Hematopoietic multipotent progenitor cell treated with erythropoietin and hydrocortisone succinate and interleukin-3 and kit ligand, for 6 days (in vitro differentiated cells): ENCODE data around the gene KIF1A.
"Not testable (repeated sequence)": the region's sequence is repeated elsewhere in the genome, so short reads cannot be mapped to it uniquely, and the experiment has no call there.

ENCODE experiments used
- DNase-seq: peaks from one replicate; pipeline ENCODE4 v3.0.0-alpha.2; 2015

The KIF1A gene

DNA sequence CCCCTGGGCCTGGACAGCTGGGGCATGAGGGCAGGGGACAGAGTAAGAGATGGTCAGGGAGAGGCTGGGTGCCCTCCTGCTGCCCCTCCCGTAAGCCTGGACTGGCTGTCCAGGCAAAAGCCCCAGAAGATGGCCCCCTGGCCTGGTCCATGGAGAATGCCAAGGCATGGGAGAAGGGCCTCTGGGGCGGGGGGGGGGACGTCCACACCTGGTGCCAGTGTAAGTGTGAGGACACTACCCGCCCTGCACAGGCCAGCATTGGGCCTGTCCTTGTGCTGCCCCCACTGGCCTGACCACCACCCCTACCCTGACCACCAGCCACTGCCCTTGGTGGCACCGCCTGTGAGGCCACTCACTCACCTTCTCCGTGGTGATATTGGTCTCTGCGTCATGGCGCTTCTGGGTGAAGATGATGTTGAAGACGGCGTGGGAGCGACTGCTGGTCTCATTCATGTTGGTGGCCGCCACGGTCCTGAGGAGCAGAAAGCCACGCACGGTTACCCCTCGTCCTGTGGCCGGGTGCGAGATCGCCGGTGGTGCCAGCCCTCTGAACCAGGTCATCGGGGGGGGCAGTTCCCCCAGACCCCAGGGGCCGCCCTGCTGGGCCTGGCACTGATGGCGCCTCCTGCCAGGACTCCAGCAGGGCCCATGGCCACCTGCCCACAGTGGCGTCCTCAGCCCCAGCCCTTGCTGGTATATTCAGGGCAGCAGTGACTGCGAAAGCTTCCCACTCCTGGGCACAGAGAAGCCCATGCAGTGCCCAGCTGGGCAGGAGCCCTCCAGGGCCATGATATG, 35.2 kb downstream of the KIF1A start:
- no peak for DNase-seq

DNA sequence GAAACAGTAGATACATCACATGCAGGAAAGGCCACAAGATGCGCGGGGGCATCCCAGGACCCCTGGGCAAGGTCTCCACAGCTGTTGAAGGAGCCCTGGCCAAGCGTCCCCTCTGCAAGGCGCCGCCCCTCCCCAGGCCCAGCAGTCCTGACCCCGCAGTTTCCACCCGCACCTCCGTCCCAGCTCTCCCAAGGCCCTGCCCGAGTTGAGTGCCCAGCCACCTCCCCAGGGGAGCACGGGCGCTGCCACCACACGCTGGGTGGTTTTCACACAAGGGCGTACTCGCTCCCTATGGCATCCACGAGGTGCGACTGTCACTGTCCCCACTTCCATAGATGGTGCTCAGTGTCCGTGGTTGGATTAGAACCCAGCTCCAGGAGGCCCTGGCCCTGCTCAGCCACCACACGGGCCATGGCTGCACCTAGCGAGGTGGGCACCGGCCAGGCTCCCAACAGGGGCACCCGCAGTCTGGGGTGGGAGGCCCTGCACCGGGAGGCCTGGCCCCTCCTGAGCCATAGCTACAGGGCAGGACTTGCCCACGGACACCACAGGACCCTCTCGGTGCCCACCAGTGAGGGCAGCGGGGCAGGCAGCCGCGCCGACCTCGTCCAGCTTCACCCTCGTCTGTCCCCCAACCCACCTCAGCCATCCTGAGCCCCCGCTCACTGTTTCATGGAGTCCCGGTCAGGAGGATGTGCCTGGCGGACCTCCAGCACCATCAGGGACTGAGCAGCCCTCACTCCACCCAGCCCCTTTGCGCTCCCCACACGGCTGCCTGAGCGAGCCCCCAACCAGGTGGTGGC, 36.0 kb downstream of the KIF1A start:
- no peak for DNase-seq

DNA sequence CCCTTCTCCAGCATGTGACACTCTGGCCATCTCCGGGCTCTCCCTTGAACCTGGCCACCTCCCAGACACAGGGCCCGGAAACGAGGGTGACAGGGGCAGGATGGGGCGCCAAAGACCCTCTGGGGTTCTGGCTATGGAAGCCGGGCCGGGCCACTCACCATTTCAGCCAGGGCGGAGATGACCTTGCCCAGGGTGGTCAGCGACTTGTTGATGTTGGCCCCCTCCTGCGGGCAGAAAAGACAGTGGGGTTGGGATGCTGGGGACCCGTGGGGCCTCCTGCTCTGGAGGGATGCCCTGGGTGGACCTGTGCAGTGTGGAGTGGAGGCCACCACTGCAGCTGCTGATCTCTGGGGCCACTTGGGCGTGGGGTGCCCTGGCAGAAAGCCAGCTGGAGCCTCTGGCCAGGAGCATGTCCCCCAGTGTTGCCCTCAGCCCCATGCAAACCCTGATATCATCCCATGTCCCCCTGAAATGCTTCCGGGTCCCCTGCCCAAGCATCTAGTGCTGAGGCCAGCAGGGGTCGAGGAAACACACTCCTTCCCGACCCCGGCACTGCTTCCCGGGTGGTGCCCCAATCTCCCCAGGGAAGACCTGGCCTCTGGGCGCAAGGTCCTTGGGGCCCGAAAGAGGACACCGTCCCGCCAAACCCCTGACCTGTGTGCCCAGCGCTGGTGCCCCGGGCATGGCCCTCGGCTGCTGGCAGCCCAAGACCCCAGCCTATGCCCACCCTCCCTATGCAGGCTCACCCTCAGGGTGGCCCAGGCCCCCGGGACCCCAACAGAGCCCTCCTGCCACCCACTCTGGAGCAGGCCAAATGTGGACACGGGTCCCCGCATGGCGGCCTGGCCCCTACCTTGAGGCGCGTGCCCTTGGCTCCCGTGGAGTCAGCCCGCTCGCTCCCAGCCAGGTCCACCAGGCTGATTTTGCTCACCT, 36.9 kb downstream of the KIF1A start:
- DNase-seq = no peak

DNA sequence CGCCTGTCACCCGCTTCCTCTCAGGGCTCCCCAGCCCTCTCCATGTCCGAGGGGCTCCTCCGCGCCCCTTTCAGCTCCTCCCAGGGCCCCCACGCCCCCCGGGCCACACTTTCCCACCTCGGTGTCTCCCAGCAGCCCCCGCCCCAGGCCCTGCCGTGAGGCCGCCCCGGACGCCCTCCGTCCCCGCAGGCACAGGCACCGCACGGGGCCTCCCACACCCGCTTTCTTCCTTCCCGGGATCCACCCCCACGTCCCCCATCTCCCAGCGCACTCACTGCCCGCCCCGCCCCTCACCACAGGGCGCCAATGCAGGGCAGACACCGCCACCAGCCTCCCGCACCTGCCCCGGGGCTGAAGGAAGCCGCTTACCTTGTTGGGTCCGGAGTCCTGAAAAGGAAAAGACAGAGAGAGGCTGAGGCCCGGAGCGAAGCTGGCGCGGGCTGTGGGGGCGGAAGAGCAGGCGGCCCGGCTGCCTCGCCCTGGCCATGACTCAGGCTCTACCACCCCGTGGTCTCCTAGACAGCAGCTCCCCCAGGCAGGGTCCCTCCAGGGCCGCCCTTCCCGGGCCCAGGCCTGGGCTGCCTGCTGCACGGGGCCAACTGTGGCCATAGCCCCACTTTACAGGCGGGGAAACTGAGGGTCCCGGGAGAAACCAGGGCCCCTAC, 37.7 kb downstream of the KIF1A start:
- DNase-seq = no peak

DNA sequence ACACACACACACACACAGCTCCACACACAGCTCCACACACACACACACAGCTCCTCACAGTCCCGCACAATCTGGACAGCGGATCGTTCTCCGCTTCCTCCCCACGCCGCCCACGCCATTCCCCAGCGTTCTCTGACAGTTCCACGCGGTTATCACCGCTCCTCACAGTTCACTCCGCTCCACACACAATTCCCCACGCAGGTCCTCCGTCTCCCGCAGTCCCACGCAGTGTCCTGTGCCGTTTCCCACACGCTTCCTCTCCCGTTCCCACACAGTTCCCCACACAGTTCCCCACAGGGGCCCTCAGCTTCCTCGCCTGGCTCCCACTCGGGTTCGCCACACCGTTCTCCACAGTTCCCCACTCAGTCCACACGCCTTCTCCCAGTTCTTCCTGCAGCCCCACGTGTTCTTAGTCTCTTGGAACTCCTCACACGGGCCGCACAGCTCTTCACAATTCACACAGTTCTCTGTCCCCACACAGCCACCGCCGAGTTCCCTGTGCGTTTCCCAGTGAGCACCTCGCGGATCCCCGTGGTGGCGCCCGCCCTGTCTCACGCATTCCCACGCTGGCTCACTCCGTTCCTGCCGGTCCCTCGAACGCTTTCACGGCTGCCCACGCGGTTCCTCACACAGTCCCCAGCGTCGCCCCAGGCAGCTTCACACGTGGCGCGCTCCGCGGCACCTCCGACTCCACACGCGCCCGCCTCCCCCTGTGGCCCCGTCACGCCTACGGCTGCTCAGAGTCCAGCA, 38.4 kb downstream of the KIF1A start:
- DNase-seq = no peak

DNA sequence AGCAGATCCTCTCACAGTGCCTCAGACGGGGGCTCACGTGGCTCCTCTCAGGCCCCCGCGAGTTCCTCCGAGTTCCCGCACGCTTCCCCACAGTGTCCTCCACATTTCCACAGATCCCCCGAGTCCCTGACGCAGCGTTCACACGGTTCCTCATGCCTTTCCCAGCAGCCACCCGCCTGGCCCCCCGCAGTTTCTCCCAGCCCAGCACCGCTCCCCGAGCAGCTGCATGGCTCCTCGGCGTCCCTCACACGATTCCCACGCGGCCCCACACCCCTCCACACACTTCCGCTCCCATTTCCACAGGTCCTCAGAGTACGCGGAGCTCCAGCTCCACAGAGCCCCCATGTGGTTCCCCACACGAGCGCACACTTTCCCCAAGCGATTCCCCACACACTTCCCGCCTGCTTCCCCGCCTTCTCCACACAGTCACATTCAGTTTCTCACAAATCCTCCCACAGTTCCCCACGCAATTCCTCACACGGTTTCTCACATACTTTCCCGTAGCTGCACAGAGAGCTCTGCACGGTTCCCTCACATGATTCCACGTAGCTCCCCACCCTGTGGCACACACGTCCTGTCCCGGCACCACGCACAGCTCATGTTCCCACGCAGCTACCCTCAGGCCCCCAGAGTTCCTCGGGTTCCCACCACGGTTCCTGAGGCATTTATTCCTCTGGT, 39.9 kb downstream of the KIF1A start:
- no peak for DNase-seq

DNA sequence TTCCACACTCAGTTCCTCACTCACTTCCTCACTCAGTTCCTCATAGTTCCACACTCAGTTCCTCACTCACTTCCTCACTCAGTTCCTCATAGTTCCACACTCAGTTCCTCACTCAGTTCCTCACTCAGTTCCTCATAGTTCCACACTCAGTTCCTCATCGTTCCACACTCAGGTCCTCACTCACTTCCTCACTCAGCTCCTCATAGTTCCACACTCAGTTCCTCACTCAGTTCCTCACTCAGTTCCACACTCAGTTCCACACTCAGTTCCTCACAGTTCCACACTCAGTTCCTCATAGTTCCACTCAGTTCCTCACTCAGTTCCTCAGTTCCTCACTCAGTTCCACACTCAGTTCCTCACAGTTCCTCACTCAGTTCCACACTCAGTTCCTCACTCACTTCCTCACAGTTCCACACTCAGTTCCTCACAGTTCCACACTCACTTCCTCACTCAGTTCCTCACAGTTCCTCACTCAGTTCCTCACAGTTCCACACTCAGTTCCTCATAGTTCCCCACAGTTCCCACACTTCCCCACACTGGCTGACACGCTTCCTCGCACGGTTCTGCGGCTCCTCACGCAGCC, 40.7 kb downstream of the KIF1A start:
- not testable (repeated sequence) for DNase-seq

DNA sequence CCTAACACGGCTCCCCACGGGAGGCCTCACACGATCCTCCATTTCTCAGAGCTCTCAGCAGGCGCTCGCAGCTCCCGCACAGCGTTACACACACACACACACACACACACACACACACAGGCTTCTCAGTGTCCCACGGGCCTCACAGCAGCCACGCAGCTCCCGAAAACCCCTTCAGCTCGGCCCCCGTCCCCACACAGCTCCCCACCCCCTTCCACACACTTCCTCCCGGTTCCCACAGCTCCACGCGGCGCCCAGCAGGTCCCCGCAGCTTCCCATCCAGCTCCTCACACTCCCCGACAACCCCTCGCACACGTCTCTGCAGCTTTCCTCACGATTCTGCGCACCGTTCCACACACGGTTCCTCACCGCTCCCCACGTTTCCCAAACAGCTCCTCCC, 41.6 kb downstream of the KIF1A start:
- no peak for DNase-seq

DNA sequence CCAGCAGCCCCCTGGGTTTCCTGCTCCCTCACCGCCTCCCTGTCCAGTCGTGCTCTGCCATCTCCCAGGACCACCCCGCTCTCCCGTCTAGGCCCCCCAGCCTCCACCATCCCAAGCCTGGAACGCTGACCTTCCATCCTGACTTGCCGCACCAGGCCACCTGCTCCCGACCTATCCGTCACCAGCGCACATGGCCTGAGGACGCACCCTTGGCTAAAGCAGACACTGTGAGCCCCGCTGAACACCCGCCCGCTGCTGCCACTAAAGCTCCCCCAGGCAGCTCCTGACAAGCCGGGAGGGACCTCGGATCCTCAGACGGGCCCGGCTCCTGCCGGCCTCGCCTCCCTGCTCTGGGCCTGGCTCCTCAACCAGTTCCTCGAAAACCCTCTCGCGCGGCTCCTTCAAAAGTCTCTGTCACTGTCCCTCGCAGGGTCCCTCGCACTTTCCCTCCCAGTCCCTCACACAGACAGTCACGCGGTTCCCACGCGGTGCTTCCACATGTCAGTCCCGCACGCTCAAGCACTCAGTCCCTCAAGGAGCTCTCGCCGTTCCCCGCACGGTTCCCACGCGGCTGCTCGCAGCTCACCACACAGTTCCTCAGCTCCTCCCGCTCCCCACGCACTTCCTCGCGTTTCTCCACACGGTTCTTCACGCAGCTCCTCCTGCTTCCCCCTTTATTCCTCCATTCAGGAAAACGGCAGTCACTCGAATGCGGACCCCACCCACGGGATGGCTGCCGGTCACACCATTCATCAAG, 42.4 kb downstream of the KIF1A start:
- DNase-seq = no peak

DNA sequence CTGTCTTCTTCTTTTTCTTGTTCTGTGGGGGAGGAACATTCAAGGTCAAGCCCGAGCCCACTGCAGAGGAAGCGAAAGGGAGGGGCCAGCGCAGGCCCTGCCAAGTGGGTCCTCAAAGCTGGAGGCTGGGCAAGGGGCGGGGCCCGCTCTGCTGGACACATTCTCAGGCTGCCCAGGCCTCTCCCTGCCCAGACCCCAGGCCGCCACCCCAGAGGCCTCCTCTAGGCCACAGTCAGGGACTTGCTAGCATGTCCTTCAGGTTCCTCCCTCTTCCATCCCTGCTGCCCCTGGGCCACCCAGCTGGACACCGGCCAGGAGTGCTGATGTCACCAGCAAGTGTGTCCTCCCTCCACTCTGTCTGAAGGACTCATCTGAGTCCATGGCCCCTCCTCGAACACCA, 44.1 kb downstream of the KIF1A start:
- DNase-seq = no peak

DNA sequence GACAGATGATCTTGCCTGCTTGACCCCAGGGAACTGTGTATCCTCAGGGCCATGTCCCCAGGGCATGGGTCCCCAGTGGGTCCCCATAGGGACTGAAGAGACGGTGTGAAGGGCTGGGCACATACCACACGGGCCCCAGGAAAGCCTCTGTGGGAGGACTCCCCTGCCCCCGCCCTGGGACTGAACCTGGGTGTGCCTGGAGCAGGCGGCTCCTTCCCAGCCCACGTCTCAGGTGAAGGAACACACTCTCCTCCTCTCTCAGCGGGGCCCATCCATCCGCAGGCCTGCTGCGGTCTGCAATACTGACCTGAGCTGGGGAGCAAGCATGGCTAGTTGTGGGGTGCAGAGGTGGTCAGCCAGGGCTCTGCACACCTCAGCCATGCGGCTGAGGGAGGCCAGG, 45.2 kb downstream of the KIF1A start:
- DNase-seq = no peak

DNA sequence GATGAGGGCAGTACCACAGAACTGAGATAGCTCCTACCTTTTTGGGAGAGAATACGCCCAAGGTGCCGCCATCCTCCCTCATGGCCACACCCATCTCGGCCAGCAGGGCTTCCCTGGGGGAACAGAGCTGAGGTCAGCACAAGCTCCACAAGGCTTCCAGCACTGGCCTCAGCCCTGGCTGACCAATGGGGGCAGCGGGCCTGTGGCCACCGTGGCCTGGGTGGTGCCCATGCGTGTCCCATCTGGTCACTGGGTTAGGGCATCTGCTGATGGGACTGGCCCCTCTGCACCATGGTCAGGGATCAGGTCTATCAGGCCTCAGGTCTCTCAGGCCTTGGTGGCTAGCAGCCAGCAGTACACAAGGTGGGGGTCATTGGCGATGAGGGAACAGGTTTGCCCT, 50.9 kb downstream of the KIF1A start:
- DNase-seq = no peak

DNA sequence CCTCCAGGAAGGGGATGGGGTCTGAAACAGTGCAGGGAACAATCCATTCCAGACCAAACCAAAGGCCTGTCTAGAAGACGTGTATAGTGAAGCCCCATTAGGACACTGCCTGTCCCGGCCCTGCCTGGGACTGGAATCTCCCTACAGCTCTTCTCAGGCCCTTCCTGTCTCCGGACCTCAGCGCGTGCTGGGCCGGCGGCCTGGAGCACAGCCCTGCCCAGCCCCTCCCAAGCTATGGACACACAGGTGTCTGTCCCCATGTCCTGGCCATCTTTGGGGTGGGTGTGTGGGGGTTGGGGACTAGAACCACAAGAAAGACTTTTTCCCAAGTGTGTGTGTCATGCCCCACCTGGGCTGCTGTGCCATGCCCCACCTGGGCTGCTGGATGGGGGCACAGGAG, 51.8 kb downstream of the KIF1A start:
- no peak for DNase-seq

DNA sequence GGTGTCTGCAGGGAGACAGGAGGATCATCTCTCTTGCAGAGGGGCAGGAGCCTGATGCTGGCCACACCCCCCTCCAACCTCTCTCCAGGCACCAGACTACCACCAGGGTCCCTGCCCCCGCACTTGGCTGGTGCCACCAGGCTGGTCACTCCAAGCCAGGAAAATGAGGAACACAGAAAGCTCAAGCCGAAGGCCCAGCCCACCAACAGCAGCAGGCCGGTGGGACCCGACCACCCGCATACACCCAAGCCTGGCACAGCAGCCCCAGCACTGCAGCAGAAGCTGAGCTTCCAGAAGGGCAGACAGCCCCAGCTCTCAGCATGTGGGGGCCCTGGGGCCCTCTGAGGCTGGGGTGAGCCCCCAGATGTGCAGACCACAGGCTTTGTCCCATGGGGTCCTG, 52.7 kb downstream of the KIF1A start:
- no peak for DNase-seq

DNA sequence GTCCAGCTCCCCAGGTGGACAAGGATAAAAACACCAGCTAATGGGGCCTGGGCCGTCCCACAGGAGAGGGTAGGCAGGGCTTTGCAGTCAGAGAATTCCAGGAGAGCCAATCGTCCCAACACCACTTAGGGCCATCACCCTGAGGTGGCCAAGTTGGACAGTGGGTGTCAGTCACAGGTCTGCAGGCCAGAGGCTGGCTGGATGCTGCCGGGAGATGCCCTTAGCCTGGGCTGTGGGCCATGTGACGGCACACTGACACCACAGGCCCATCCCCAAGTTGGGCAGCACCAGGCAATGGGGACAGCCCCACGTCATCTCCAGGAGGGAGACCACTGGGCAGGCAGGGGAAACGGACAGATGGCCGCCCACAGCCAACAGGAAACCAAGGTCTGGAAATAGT, 53.9 kb downstream of the KIF1A start:
- no peak for DNase-seq

DNA sequence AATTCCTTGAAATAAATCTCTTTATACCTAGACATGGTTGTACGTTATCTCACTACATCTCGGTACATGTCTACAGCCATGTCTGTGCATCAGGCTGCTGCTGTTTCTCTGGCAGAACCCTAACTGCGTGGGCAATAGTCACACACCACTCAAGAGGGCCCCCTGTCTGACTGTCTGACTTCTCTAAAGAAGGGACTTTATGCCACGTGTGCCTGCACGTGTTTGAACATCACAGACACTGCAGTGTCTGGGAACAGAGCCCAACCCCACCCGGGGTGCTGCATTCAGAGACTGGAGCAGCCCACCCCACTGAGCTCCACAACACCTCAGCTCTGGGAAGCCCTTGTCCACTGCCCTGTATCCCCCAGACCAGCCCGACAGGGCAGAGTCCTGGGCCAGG, 55.0 kb downstream of the KIF1A start:
- DNase-seq = no peak

DNA sequence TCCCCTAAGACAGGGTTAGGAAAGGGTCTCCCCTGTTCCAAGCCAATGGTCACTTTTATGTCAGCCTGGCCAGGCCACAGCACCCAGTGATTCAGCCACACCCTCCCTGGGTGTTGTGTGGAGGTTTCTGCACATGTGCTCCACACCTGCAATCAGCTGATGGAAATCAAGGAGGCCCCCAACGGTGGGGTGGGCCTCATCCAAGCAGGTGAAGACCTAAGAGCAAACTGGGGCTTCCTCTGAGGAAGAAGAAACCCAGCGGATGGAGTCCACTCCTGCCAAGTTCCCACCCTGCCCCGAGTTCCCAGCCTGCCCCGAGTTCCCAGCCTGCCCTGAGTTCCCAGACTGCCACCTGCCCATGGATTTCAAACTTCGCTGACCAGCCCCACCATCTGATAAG, 55.4 kb downstream of the KIF1A start:
- no peak for DNase-seq

DNA sequence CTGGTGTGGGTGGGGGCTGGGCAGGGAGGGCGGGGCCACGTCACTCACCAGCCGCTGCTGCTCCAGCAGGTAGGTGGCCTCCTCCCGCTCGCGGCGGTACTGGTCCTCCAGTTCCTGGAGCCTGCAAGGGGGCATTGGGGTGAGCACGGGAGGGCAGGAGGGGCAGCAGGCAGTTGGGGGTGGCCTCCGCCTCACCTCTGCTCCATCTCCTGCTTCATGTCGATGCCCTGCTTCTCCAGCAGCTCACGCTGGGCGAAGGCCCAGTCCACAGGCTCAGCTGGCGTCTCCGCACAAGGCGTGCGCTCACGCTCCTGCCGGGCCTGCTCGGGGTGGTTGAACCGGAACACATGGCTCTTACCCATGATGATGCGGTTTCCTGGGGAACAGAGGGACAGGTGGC, 57.0 kb downstream of the KIF1A start:
- no peak for DNase-seq

DNA sequence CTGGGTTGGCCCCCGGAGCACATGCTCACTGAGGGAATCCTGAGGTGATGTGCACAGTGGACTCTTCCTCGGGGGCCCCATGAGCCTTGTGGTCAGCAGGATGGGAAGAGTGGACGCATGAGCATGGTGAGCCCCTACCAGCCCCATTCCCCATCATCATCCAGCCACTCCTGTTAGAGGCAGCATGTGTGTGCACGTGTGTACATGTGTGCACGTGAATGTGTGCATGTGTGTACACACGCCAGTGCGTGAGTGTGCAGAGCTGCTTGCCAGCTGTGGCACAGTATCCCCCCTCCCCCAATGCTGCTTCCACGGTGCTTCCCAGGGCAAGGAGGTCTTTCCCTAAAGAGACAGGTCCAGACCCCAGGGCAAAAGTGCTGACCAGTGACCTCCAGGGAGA, 57.8 kb downstream of the KIF1A start:
- no peak for DNase-seq

DNA sequence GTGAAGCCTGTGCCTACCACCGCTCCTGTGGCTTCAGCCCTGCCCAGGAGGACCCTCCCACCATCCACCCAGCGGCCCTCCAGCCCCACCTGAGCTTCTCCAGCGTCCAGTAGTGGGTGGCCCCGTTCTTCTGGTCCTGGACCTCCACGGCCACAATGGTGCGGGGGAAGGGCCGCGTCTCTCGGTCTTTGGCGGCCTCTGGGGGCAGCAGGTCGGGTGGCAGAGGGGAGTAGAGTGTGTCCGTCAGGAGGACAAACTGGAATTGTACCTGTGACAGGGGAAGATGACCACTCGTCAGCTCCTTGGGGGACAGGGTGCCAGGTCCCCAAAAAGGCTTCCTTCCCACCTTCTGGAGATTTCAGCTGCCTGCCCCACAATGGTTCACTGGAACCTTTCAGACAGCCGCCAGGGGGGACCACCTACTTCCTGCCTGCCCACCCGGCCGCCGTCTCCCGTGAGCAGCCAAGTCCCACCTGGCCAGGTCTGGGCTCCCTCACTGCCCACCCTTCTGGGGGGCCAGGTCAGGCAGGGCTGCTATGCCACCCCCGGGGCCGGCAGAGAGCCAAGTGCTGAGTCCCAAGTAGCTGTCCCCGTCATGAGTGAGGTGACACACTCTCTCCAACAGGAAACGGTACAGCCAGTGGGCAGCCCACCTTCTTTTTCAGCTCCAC, 59.3 kb downstream of the KIF1A start:
- no peak for DNase-seq
